Stimulated activated CD8-positive, alpha-beta memory T cell treated with anti-CD3 and anti-CD28 coated beads, Interleukin-4, amount 100 ng/mL, for 48 hours (primary cell): ENCODE results near the gene COX17.
"Not testable (repeated sequence)": the region's sequence is repeated elsewhere in the genome, so short reads cannot be mapped to it uniquely, and the experiment has no call there.

ENCODE experiments used
- DNase-seq: peaks from one replicate; pipeline ENCODE4 v3.0.0-alpha.2; 2020

COX17 gene, protein sequence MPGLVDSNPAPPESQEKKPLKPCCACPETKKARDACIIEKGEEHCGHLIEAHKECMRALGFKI

DNA sequence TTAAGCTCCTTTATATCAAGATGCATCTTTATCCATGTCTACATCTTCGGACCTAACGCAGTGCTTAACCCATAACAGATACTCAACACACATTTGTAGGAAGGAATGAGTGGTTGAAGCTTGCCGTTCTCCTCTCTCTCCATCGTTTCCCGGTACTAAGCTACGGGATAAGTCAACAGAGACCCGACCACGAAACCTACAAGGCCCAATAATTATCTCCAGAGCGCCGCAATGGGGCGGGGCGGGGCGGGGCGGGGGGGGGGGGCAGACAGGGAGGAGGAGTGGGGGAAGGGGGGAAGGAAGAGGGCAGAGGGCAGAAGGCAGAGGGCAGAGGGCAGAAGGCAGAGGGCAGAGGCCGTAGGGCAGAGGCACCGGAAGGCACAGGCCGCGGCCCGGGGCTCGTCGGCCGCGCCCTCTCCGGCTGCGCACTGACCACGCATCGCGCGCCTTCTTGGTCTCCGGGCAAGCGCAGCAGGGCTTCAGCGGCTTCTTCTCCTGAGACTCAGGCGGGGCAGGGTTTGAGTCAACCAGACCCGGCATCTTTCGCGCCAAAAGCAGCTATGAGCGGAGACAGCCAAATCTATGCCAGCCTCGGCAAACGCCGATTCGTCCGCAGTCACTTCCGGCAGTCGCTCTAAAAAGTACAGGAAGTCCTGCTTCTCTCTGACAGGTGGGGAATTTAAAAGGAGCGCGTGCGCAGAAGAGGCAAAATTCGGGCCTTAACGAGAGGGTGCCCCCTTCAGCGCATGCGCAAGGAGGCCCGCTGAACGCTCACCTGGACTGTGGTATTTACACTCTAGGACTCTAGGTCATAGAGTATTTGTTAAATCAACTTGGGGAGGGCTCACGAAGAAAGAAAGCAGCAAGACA, at the start of gene COX17:
Gene COX17, minus strand, starts transcription at position 636 of the 870 bp plus-strand sequence. Its CDS starts 96 bp downstream, at position 540.
- DNase-seq, result peak; percentile 95

DNA sequence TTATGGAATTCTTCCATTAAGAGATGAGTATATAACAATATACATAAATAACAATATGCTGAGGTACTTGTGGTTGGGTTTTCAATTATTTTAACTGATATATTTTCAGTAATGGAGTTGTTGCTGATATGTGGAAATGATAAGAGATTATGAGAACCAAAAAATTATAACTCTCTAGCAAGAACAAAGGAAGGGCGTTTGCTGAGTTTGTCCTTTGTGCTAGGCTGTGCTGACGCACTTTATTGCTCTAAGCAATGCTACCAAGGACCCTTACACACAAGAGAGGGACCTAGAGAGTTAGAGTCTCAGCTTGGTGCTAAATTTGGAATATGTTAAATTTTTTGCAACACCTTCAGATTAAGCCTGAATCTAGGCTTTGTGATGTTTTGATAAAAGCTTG, 49.7 kb upstream of the COX17 start:
- no peak for DNase-seq

DNA sequence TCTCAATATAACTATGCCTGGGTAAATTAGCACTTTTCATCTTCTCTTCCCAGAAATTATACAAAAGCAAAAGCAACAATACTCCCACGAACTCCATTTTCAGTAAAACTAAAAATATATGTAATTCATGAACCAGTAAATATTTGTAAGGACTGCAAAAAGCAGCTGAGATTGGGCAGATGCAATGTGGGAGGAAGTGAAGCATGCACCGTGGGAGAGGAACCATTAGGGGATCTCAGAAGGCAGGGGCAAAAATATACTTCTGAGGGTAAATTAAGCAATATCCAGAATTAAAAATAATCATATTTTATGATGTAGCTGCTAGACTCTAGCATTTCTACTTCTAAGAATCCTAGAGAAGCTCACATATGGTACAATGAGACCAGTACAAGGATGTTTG, 45.8 kb upstream of the COX17 start:
- DNase-seq, result no peak

DNA sequence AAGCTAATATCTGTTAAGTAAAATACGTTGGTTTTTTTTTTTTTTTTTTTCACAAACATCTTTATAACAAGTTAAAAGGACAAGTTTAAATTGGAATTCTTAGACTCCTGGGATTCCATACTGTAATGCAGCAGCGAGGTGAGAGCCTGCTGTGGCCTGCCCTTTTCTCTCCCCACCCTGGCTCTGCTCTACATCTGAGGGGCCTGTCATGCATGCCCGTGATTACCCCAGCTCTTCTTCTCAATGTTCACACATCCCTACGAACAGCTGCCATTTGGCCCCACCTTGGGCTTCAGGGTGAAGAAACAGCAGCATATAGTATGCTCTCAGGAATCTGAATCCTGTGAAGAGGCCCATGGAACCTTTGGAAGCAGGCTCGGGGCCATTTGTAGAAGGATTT, 40.3 kb upstream of the COX17 start:
- DNase-seq, result no peak

DNA sequence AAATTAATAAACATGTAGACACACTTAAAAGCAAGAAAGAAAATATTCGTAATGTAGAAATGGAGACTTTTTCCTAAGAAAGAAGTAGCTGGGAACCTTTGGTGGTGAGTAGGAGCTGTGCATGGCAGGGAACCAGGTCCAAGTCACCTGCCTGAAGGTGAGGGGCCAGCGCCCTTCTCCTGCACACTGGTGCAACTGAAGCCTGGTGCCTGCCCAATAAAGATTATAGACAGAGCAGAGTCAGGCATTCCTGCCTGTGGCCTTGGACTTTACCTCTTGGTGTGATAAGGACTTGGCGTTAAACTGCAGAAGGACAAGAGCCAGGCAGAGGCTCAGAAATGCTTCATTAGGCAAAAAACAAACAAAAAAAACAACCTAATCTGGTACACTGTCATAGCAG, 39.8 kb upstream of the COX17 start:
- DNase-seq, result no peak

DNA sequence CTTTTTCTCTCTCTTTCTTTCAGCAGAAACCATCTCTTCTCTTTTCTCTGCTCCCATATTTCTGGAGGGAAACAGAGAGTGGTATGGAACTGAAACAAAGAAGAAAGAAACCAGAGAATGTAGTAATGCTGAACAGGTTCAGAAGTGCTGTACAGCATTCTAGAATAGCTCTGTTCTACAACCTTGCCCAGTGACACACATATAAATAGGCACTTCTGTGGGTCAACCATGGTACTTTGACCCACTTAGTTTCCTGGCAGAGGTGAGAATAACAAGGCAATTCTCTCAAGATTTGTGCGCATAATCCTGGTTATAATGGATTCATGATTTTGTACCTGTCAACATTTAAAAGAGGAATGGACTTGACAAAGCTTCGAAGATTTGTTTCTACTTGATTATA, 37.9 kb upstream of the COX17 start:
- no peak for DNase-seq

DNA sequence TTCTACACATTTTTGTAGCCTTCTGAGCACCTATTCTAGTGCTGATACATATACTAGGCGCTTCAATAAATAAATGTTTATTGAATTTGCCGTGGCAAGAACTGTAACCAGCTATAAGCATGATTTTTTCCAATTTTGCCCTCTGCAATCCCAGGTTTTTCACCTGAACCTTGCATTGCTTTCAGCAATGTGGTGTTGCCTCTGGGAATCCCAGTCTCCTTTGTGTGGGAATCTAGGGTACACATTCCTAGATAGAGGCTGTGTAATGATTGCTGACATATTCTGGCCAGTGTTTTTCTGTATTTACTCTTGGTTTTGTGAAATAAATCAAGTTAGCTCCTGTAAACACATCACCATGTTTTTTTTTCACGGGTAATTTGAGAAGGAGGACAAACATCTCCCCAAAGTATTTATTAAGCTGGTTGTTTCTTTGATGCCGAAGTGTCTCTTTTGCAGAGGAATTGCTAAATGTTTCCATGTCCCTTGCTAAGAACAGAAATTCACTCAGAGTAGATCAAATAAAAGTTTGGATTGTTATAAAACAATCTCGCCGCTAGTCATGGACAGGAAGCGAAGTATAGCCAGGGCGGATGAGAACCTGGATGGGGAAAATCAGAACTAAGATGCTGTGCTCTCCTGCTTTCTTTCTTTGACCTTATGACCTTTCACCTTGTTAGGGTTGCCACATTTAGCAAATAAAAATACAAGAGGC, 26.8 kb upstream of the COX17 start:
- no peak for DNase-seq

DNA sequence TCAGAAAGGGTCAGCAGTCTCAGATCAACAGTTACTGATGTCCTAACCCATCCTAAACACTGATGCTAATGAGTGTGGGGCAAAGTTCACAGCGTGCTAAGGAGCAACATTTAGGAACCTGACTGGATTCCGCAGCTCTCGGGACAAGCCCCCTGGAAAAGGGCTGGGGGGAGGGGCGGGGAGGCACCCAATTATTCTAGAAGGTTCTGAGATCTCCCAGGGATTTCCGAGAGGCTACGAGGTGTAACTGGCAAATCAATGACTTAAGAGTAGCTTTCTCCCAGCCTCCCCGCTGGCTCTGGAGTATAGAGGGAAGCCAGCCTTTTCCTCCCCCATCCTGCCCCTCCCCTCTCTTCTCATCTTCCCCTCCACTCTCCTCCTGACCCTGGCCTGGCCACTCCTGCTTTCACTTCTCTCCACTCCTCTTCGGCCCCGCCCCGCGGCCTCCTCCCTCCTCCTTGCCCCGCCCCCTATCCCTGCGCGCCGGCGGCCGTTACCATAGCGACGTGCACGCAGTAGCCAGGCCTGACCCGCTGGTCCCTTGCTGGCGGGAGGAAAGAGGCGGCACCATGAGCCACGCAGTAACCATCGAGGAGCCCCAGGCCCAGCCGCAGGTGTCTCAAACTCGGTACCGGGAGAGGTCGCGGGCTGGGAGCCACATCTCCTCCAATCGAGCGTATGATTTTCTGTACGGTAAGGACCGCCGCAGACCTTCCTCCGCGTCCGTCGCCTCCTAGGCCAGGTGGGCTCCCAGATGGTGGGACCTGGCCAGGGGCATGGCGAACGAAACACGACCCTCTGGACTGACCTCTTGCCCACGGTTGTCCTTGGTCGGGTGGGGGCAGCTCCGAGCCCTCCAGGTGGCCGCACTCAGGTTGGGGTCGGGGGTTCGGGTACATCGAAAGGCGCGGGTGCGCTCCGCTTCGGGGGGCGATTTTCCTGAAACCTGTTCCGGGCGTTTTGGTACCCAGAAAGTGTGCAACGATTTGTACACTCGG, 25.6 kb upstream of the COX17 start, which contains the start of gene CFAP91:
Gene CFAP91, plus strand, starts transcription at position 493 of the 998 bp plus-strand sequence. Its CDS starts 77 bp downstream, at position 570.
- peak; percentile 90 for DNase-seq

DNA sequence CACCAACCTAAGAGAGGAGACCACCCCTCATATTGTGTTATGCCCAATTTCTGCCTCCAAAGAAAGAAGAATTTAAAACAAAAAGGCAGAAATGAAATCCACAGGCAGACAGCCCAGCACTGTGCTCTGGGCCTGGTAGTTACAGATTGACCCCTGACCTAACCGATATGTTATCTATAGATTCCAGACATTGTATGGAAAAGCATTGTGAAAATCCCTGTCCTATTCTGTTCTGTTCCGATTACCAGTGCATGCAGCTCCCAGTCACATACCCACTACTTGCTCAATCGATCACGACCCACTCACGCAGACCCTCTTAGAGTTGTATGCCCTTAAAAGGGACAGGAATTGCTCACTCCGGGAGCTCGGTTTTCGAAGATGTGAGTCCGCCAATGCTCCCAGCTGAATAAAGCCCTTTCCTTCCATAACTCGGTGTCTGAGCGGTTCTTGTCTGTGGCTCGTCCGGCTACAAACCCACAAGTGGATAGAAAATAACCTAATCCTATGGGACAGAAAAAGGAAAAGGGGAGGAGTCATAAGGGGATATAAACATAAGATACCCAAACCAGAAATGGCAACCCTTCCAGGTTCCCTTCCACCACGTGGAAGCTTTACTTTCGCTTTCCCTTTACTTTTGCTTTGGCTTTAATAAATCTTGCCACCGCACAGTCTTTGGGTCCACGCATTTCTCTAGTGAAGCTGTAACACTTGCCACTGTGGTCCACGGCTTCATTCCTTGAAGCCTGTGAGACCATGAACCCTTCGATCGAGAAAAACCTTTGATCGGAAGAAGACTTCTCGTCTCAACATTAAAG, 23.9 kb upstream of the COX17 start:
- DNase-seq, result no peak

DNA sequence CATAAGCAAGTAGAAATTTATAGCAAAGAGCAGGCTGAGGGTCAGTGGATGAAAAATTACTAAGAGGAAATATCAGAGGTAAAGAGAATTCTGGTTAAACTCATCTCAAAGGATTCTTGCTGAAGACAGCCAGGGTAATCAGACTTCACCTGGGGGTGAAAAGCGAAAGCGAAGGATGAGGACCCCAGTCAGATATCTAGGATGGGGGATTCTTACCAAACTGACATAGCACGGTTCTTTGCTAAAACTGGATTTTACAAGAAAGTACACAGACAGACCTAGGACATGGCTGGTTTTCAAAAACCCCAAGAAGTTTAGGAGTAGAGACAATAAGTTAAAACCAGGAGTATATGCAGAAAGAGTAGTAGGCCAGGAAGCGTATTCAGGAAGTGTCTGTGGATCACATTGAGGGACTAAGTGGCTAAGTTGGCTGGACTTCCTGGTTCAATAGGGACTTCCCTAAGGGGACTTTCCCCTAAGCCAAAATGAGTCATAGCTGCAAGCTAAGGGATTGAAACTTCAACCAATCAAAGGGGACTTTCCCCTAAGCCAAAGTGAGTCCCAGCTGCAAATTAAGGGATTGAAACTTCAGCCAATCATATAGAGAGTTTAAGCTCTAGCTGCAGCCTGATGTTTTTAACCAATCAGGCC, 23.2 kb upstream of the COX17 start:
- DNase-seq, result no peak

DNA sequence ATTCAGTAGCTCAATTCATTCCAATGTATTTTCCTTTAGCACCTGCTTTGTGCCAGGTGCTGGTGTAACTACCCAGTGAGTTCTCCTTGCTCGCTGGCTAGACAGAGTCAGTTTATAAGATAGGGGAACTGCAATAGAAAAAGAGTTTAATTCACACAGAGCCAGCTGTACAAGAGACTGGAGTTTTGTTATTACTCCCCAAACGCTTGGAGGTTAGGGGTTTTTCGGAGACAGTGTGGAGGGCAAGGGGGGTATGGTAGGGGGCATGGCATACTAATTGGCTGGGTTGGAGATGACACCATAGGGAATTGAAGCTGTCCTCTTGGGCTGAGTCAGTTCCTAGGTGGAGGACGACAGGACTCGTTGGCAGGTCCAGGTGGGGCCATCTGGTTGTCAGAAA, 20.2 kb upstream of the COX17 start:
- DNase-seq, result no peak

DNA sequence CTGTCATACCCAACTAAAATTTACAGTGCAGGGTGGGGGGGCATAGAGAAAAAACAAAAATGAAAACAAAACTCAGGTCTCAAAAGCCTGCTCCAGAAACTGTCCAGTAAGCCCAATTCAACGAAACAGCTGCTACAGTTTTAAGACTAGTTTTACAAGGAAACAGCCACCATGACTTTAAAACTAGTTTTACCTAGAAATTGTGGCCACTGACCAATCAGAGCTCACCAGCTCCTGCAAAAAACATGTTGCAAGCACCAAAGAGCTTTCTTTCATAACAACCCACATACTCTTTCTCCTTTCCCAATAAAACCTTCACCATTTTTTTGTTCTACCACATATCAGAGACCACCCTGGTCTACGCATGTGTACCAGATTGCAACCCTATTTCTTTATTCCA, 18.3 kb upstream of the COX17 start:
- DNase-seq, result no peak

DNA sequence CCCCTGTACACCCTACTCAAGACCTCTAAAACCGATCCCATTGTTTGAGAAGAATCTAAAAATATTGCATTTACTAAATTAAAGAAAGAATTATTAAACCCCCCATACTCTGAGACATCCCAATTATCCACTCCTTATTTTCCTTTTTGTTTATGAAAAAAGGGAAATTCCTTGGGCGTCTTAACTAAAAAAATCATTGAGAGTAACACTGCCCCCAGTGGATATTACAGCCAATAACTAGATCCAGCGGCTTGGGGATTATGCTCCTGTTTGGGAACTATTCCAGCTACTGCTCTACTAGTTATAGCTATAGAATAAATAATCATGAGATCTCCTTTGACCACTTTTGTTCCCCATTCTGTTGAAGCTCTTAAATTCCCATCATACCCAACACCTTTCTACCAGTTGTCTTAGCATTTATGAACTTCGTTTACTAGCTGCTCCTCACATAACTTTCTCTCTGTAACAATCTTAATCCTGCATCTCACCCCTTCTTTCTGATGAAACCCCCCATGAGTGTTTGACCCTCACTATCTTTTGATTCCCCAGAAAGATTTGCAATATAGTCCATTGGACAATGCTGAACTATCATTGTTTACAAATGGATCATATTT, 12.9 kb upstream of the COX17 start:
- DNase-seq, result no peak

DNA sequence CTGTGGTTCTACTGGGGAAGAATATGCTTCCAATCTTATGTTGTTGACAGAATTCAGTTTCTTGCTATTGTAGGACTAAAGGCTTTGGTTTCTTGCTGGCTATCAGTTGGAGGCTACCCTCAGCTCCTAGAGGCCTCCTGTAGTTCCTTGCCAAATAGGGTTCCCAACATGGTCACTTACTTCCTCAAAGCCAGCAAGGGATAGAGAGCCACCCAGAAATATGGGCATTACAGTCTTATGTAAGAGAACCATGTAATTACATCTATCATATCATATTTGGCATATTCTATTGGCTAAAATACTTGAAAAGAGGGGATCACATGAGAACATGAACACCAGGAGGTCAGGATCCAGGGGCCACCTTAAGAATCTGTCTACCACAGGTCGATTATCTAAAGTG, 6.2 kb upstream of the COX17 start:
- DNase-seq, result no peak

DNA sequence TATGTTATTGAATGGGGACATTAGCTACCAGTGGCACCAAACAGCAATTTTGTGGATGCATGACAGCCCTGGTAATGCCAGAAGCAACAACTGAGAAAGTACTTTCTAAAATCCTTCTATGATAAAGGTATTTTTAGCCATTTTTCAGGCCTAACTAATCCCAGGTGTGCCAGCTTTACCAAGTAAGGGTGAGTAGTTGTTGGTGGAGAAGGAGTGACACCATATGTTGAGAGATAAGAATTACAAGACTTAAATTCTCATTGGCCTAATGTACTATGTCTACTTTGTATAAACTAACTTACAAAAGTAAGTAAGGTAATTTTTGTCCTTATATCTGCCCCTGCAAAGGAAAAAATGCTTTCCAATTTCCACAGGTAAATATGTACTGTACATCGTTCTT, 4.1 kb upstream of the COX17 start:
- no peak for DNase-seq

DNA sequence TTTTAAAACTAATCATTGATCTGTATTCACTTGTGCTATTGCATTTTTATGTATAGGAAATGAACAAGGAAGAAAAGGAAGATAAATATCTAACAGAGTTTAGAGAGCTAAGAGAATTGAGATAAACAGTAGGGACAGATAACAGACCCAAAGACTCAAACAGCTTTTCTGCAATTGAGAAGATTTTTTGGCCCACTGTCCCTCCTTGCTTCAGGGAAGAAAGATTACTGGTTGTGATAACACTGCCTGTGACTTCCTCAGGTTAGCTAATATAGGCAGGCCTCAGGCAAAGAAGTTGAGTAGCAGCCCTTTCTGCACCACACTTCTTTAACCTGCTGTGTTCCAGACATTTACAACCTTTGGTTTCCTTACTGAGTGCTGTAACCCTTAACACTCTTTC, 2.7 kb upstream of the COX17 start:
- DNase-seq, result no peak

DNA sequence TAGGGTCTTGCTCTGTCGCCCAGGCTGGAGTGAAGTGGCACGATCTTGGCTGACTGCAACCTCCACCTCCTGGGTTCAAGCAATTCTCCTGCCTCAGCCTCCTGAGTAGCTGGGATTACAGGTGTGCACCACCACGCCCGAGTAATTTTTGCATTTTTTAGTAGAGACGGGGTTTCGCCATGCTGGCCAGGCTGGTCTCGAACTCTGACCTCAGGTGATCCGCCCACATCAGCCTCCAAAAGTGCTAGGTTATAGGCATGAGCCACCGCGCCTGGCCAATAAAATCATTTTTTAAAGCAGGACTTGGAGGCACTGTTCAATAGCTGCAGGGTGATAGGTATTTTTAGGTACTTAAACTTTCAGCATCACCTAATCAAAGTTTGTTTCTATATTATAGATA, 1.0 kb upstream of the COX17 start:
- DNase-seq, result not testable (repeated sequence)

DNA sequence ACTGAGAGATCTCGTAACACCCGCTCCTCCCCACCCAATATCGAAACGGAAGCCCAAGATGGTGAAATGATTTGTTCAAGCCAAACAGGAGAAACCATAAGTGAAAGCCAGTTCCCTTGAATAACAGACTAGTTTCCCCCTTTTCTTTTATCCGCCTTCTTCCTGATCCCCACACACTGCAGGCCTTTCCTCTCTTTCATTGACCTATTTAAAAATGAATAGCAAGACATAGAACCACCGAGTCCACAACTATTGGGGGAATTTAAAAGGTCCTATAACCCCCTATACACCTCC, 382 bp upstream of the COX17 start:
- DNase-seq, result no peak

DNA sequence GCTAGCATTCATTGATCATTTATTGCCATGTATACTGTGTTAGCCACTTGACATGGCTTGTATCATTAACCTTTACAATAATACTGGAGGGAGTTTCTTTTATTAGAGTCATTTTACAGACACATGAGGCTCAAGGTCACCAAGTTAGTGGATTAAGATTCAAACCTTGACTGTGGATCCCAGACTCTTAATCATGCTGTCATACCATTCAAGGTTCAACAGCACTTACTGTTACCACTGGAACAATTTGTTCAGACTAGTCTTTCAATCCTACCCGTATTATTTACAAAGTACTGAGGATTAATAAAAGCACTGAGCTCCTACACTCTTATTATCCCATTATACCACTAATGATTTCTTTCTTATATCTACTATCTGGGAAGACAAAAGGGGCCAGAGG, 1.2 kb downstream of the COX17 start:
- DNase-seq, result no peak

DNA sequence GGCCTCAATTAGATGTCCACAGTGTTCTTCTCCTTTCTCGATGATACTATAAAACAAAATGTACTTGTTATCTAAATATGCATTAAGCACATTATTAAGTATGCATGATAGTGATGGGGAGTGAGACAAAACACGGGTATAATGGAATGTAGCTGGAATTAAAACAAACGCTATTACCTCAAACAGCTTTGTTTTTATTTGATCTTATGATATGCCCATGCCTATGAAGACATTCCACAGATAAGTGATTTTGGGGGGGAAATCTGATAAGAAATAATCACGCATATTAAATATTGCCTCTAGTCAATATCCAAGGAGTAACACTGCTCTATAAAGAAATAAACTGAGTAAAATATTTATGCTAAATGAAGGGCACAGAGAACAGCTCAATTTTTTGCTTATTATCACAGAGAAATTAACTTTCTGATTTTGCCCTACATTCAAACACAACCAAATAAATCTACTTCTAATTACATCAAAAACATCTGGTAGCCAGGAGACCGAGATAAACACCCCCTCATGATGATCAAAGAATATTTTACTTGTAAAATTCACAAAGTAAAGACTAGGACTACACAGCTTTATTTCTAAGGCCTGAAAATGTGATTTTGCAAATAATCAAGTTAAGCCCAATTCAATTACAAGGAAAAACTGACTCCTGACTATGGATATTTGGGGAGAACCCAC, 1.9 kb downstream of the COX17 start:
- no peak for DNase-seq

DNA sequence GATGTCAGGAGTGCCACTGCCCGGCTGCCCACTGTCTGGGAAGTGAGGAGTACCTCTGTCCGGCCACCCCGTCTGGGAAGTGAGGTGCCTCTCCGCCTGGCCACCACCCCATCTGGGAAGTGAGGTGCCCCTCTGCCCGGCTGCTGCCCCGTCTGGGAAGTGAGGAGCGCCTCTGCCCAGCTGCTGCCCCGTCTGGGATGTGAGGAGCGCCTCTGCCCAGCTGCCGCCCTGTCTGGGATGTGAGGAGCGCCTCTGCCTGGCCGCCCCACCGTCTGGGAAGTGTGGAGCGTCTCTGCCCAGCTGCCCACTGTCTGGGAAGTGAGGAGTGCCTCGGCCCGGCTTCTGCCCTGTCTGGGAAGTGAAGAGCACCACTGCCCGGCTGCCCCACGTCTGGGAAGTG, 3.3 kb downstream of the COX17 start:
- DNase-seq, result no peak
